GM21737 (cell line): ENCODE data around the gene KCNQ1.

Experiments
- ATAC-seq: cut with Tn5 transposase; IDR thresholded peaks from one replicate; pipeline ENCODE4 v1.9.1; 2021; ENCODE audit warnings: mild to moderate bottlenecking, moderate library complexity; ENCODE audit not compliant: unreplicated experiment

KCNQ1 gene

GRCh38 chr11:2443406-2443805, 1.4 kb upstream of the KCNQ1 start:
- ATAC-seq: no peak

DNA sequence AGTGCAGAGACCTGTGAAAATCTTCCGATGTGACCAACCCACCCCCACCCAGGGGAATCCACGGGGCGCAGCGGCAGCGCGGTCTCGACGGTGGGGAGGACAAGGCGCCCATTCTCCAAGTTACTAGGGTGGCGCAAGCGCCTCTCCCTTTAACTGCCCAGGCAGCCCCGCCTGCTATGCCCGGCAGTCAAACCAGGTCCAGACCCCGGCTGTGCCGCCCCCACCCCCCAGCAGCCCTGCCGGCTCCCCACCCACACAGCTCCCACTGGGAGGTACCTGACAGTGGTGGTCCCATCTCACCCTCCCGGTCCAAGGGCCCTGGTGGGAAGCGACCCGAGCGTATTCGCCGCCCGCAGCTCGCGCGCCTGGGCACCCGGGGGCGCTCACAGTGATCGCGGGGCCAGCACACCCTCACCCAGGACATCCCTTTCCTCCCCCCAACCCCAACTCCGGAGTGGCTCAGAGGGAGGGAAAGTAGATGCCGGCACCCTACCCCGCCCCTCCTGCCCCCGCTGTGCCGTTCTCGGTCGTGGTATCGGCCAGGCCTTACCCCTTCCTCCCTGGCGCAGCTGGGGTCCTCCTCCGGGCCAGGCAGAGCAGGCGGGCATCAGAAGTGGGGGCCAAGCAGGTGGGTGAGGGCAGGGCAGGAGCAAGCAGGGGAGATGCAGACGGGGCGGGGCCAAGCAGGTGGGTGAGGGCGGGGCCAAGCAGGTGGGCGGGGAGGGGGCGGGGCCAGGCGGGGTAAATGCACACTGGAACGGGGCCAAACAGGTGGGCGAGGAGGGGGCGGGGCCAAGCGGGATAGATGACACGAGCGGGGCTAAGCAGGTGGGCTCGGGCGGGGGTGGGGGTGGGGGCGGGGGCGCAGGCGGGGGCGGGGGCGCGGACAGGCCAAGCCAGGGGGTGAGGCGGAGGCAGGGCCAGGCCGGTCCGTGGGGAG, 657 bp upstream of the KCNQ1 start, which contains the start of gene TRPM5:
Gene TRPM5 (minus strand): TSS at position 634 of the 940 bp plus-strand sequence. CDS start 21,478 bp downstream, outside the sequence.
- no peak for ATAC-seq

GRCh38 chr11:2445746-2446551, 1.1 kb downstream of the KCNQ1 start:
- no peak for ATAC-seq

DNA sequence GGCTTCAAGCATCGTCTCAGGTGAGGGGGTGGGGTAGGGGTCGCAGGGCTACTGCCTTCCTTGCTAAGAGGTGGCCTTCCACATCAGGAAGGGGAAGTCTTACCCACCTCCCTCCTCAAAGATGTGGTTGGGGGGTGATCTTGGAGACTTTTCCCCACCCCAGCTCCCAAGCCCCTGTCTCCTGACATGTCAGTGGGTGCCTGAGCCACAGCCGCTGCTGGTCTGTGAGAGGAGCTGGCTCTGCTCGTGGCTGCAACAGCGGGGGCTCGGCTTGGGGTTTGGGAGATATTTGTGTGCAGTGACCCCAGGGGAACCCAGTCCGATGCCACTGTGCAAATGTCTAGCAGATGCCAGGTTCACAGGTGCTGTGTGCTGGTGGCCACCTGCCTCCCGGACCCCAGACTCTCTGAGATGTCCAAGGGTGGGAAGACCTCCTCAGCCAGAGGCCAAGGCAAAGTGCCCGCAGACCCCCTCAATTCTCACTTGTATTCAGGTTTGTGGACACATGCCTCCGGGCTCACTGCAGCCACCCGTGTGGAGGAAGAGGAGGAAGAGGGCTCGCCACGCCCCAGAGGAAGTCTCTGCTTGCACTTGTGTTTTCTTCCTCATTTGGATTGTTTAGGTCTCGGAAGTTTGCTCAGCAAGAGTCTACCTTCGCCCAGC, 1.9 kb downstream of the KCNQ1 start:
- ATAC-seq: no peak

DNA sequence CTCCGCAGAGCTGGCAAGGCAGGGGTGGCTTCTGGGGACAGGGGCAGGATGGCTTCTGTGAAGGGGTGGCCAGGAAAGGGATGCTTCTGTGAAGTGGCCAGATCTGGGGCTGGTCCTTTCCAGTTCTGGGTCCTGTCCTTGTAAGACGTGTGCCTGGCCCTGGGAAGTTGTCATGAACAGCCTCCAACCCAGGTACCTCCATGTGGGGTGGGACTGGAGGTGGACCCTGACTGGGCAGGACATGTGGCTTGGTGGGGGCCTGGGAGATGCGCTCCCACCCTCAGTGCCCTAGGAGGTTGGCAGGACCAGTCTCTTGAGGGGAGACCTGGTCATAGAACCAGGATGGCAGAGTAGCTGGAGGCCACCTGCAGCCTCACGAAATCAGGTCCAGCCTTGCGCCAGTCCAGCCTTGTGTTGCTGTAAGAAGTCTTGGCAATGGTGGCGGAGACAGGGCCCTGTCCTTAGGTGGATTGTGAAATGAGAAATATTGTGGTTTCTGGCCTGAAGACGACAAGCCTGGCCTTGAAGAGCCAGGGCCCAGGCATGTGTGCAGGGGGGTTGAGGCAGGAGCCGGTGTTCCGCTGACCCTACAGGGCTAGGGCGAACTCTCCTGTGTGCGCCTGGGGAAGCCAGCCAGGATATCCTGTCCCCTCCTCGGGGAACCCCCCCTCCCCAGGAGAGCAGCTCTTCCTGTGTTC, 2.6 kb downstream of the KCNQ1 start:
- no peak for ATAC-seq

- no peak for ATAC-seq
Observed at GRCh38 chr11:2447951-2448650, 3.3 kb downstream of the KCNQ1 start.

GRCh38 chr11:2448661-2449547, 4.1 kb downstream of the KCNQ1 start:
- ATAC-seq: no peak

- no peak for ATAC-seq
Observed at GRCh38 chr11:2449548-2450320, 4.9 kb downstream of the KCNQ1 start.

DNA sequence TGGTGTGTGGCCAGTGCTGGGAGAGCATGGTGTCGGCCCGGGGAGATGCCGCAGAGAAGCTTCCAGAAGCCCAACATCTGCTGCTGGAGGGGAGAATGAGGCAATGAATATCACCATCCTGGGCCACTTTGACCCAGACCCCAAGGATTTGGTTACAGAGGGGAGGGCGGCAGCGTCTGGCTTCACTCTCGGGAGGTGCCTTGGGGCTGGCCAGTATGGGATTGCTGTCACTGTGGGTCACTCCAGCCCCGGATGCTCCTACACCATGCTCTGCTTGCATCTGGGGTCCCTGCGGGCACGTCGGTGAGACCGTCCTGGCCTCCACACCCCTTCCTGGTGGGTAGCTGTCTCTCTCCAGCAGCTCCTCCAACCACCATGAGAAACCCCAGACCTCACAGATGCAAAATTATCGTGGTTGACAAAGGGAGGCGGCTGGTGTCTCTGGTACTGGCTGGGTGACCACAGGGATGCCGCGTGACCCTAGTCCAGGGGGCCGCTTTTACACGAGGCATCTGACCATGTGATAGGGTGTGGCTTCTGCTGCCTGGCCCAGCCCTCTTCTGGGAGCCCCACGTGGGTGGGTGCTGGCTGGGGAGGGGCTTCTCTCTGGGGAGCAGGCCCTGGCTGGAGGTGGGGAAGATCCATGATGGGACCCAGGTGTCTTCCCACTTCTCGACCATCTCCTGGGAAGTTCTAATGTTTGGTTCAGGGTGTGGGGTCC, 5.7 kb downstream of the KCNQ1 start:
- no peak for ATAC-seq

DNA sequence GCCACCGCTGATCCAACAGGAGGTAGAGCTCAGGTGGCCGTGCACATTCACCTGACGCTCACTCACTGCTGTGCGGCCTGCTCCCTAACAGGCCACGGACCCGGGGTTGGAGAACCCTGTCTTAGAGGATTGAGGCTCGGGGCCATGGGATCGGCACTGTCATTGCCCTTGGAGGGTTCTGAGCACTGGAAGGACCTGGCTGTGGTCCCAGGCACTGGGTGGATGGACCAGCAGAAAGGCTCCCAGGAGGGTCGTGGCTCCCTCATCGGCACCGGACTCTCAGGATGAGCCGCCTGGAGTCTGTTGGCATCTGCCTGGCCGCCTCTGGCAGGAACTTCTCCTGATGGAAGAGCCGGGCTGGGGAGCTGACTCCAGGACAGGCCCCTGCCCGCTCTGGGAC, 6.5 kb downstream of the KCNQ1 start:
- ATAC-seq: no peak

GRCh38 chr11:2451916-2452315, 7.1 kb downstream of the KCNQ1 start:
- no peak for ATAC-seq

DNA sequence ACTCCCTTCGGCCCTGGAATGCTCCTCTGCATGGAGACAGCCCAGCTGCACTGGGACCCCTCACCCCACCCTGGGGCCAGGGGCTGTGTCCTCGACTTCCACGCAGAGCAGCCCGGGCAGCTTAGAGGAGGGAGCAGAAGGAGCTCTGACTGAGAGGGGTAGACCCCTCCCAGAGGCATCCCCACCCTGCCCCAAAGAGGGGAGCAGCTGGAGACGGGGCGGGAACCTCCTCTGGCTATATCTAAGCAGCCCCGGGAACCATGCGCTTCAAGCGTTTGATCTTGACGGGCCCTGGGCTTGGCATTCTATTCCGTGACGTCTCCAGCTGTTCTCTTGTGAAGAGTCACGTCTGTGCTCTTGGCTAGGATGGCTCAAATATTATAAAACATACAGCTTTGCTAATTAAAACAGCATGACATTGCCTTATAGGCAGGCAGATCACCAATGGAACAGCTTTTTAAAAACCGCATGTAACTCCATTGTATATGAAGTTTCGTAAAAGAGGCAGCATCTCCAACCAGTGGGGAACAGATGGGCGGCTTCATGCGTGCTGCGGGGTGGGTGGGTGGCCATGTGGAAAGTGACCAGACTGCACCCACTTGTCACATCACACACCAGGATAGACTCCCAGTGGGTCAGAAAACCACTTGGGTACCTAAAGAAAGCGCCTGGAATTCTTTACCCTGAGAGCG, 7.7 kb downstream of the KCNQ1 start:
- ATAC-seq: no peak

DNA sequence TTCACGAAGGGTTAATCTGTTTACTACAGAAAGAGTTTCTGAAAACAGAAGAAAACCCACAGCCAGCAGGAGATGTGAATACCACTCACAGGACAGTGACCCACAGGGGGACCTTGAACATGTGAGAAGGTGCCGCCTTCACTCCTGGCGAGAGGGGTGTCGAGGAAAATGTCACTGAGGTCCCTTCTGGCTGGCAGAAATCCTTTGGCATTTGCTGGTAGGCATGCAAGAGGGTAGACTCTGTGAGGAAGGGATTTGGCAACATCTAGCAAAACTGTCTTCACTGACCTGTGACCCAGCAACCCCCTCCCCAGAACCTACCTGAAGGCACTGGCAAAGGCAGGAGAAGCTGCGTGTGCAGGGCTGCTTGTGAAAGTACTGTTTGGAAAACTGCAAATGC, 8.6 kb downstream of the KCNQ1 start:
- no peak for ATAC-seq

- no peak for ATAC-seq
Observed at GRCh38 chr11:2458321-2458720, 13.5 kb downstream of the KCNQ1 start.

GRCh38 chr11:2459016-2459725, 14.4 kb downstream of the KCNQ1 start:
- no peak for ATAC-seq

GRCh38 chr11:2459796-2460531, 15.2 kb downstream of the KCNQ1 start:
- no peak for ATAC-seq
